NOMO-1 (cell line): Measurements from ENCODE around the gene PSD4.

ENCODE experiments used
- DNase-seq, 2 experiments: peaks; one replicate each; lab custom pipeline; 2025; ENCODE audit not compliant: unreplicated experiment in 2 of 2; lab: John Stamatoyannopoulos, UW

PSD4 gene

GRCh38 chr2:113167115-113167932 is 6.4 kb upstream of the PSD4 start:
- peak; percentile 68 for DNase-seq

DNA sequence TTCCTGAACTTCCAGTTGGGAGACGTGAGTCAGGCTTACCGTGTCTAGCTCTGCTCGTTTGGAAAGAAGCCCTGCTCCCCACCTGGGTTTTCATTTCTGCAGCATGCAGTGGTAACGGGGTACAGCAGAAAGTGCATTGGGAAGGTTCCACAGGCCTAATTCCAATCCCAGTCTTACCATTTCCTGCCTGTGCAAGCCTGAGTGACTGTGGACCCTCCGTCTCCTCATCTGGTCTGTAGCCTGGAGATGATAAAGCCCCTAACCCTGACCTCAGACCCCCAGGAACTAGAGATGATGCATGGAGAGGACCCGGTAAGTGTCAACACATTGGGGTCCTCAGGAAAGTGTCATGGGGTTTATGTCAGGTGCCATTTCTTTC is 5.8 kb upstream of the PSD4 start:
- DNase-seq = no peak

- no peak for DNase-seq
Measured at GRCh38 chr2:113169002-113169530, 4.7 kb upstream of the PSD4 start.

DNA sequence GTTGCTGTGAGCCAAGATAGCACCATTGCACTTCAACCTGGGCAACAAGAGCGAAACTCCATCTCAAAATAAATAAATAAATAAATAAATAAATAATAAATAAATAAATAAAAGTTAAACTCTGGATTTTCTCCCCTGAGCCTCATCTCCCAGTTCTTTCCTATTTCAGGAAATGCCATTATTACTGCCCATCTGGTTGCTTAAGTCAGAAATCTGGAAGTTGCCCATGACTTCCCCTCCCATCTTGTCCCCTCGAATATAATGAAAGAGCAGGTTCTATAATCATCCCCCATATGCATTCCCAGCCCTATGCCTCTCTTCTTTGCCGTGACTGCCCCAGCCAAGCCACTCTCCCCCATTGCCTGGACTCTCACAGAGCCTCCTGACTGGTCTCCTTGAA is 4.2 kb upstream of the PSD4 start:
- DNase-seq = no peak

DNA sequence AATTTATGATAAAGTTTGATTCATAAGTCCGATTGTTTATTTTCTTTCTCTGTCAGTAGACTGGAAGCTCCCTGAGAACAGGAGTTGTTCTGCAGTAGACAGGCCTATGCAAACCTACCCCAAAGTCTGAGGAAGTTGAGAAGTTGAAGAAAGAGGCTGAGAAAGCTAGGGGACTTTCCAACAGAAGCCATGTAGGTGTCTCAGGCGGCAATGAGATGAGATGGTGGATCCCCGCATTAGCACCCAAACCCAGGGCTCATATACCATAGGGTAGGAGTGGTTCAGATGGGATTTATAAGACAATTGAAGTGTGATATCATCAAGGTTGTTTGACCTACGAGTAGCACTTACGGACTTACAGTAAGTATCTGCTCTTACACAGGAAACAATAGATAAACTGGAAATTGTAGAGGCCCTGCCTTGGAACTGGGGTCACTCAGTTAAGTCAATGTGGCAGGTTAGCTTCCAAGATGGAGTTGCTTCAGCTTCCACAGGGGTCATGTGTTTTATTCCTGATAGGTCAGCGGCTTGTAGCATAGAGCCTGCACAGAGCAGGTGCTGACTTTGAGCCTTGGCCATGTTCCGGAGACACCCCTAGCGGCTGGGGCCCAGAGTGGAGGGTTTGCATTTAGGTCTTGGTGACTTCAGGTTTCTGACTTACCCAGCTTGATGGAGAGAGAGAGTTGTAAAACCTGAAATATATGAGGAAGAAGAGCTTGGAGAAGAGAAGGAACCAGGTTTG is 2.3 kb upstream of the PSD4 start:
- no peak for DNase-seq

- DNase-seq = no peak
Measured at GRCh38 chr2:113172721-113173541, 840 bp upstream of the PSD4 start.

DNA sequence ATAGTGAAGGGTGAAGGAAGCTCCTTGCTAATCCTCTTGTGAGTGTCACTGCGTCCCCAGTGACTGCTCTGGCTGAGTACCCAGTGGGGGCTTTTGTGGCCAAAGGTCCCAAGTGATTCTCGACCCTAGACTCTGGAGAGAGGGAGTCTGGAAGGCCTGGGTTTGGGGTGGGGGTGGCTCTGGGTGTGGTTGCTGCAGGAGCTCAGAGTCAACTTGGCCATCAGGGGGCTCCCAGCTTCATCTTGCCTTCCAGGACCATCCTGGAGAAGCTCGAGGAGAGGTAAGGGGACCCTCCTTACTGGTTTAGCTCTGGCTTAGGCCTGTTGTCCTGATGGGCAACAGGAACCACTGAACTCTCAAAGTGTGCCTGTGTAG is 592 bp downstream of the PSD4 start:
- DNase-seq = no peak

GRCh38 chr2:113175042-113175628 is 1.4 kb downstream of the PSD4 start:
- peak; percentile 9 to 18 for DNase-seq

GRCh38 chr2:113175736-113176695 is 2.2 kb downstream of the PSD4 start:
- DNase-seq = no peak

- no peak for DNase-seq
Measured at GRCh38 chr2:113176696-113177355, 3.1 kb downstream of the PSD4 start.

DNA sequence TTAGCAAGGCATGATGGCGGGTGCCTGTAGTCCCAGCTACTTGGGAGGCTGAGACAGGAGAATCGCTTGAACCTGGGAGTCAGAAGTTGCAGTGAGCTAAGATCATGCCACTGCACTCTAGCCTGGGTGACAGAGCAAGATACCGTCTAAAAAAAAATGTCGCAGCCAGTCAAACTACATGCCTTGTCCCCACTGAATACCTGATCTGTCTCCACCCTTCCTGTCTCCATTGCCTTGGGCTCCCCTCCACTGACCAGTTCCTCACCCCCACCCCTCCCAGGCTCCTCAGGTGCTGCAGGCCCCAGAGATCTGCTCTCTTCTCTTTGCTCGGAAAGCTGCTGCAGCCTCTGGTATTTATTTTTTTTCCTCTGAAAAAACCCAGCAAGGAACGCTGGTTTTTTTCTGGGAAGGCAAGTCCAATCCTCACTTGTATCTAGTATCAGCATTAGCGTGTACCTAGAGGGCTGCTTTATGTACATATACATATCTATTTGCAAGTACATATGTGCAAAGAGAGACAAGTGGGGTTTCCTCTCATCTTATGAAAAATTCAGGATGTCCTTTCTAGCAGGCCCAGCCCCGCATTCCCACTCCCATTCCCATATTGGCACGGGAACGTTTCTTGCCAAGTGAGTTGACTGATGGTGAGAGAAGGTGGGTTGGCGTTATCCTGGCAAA is 4.4 kb downstream of the PSD4 start:
- DNase-seq = no peak

DNA sequence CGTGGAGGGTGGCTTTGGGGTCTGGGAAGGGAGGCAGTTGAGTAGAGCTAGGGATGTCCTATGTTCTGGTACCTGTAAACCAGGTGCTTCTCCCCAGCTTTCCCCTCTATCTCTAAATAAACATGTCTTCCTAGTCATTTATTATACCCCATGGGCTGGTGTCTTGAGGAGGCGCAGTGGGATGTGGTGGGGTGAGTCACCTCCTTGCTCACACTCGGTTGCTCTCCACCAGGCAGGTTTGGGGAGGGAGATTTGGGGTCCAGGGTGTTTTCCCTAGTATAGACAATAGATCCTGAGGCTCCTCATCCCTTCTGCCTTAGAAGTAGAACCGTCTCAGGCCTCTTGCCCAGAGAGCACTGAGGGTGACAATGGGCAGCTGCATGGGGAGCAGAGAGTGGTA is 5.1 kb downstream of the PSD4 start:
- DNase-seq = no peak

GRCh38 chr2:113179446-113180045 is 5.8 kb downstream of the PSD4 start:
- DNase-seq = no peak

DNA sequence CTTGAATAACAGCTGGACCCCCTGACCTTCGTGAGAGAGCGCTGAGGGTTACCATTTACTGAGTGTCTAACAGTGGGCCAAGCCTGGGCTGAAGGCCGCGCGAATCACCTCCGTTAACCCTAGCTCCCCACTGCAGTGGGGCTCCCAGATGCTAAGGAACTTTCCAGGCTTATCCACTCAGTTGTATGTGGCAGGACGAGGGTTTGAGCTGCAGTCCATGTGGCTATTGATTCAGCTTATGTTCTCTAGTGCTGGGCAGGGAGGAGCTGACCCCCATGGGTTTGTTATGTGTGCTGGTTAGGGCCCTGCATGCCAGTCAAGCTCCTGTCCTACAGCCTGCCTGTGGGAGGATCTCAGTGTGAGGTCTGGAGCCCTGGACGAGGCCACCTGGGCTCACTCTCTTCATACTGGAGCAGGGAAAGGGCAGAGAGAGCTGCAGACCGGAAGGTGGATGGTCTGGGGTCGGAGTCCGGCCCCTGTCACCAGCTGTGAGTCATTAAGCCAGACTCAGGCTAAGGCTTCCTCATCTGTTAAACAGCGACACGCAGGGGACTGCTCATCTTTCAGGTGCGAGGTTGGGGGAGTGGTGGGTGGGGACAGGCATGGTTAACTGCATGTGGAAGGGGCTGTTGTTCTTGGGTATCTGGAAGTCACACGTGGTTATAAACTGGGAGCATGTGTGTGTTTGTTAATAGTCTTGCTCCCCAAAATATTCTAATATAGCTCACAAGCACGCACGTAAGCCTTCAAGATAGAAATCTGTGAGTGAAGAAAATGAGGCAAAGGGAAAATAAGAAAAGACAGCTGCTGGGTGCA is 6.6 kb downstream of the PSD4 start:
- DNase-seq = no peak

- DNase-seq = no peak
Measured at GRCh38 chr2:113181258-113182051, 7.7 kb downstream of the PSD4 start.

GRCh38 chr2:113182471-113183260 is 8.9 kb downstream of the PSD4 start:
- DNase-seq = no peak
